Globus pallidus (tissue), 1 donor: Measurements from ENCODE around the gene CCDC149.

Source experiments
- DNase-seq: peaks from one replicate; pipeline ENCODE4 v3.0.0-alpha.2; 2015; ENCODE audit warnings: low spot score

Gene CCDC149

GRCh38 chr4:24881508-24882196 is 31.2 kb downstream of the CCDC149 start:
- DNase-seq = no peak

- no peak for DNase-seq
These were observed 32.7 kb downstream of the CCDC149 start for GRCh38 chr4:24880186-24880585.

- no peak for DNase-seq
These were observed 34.2 kb downstream of the CCDC149 start for GRCh38 chr4:24878636-24879016.

GRCh38 chr4:24877868-24878635 is 34.8 kb downstream of the CCDC149 start:
- DNase-seq = no peak

GRCh38 chr4:24876431-24876830 is 36.4 kb downstream of the CCDC149 start:
- no peak for DNase-seq

GRCh38 chr4:24872720-24873119 is 40.1 kb downstream of the CCDC149 start:
- DNase-seq = no peak

GRCh38 chr4:24871210-24871609 is 41.6 kb downstream of the CCDC149 start:
- DNase-seq = no peak

- DNase-seq = no peak
These were observed 45.0 kb downstream of the CCDC149 start for GRCh38 chr4:24867766-24868296.

- no peak for DNase-seq
These were observed 45.6 kb downstream of the CCDC149 start for GRCh38 chr4:24867251-24867650.

GRCh38 chr4:24865401-24865800 is 47.4 kb downstream of the CCDC149 start:
- DNase-seq = no peak

GRCh38 chr4:24863799-24864198 is 49.0 kb downstream of the CCDC149 start:
- no peak for DNase-seq

GRCh38 chr4:24862073-24862751 is 50.6 kb downstream of the CCDC149 start:
- no peak for DNase-seq

GRCh38 chr4:24858550-24858949 is 54.3 kb downstream of the CCDC149 start:
- DNase-seq = no peak

GRCh38 chr4:24858026-24858425 is 54.8 kb downstream of the CCDC149 start:
- no peak for DNase-seq

- no peak for DNase-seq
These were observed 56.3 kb downstream of the CCDC149 start for GRCh38 chr4:24856586-24856985.

GRCh38 chr4:24855741-24856140 is 57.1 kb downstream of the CCDC149 start:
- DNase-seq = no peak

GRCh38 chr4:24853142-24853541 is 59.7 kb downstream of the CCDC149 start:
- peak; percentile 66 for DNase-seq

GRCh38 chr4:24850674-24851073 is 62.2 kb downstream of the CCDC149 start:
- DNase-seq = no peak

GRCh38 chr4:24849756-24850155 is 63.1 kb downstream of the CCDC149 start:
- DNase-seq = no peak

- DNase-seq = no peak
These were observed 63.5 kb downstream of the CCDC149 start for GRCh38 chr4:24849351-24849750.

GRCh38 chr4:24846716-24847115 is 66.1 kb downstream of the CCDC149 start:
- no peak for DNase-seq

GRCh38 chr4:24845902-24846301 is 66.9 kb downstream of the CCDC149 start:
- no peak for DNase-seq

GRCh38 chr4:24845132-24845531 is 67.7 kb downstream of the CCDC149 start:
- no peak for DNase-seq
